CD4-positive, alpha-beta T cell treated with Interferon gamma for 1 hour (primary cell): ENCODE data around the gene FCGR1A.
A peak's percentile ranks its signal among the peaks of the same experiment; 100 is the strongest.
"Not testable (repeated sequence)": the region's sequence is repeated elsewhere in the genome, so short reads cannot be mapped to it uniquely, and the experiment has no call there.

Experiments
- DNase-seq: peaks from one replicate; pipeline ENCODE4 v3.0.0-alpha.2; 2020

Gene FCGR1A

DNA sequence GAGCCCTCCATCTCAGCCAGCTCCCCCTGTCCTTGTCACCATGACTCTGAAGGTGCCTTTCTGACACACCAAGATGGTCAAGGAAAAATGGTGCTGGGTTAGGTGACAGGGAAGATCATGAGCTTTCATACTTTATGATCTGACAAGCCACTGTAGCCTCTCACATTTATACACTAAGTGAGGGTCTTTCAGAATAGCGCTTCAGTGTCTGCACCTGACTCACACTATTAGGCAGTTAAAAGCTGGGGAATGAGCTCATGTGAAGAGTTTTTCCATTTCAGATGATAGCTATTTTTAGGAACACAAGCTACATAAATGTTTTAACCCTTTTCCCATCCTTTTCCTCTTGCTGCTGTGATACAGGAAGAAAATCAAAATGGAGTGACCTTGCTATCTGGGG is 4.2 kb upstream of the FCGR1A start:
- DNase-seq: not testable (repeated sequence)

- not testable (repeated sequence) for DNase-seq
These were observed 995 bp upstream of the FCGR1A start for GRCh38 chr1:149781413-149781984.

DNA sequence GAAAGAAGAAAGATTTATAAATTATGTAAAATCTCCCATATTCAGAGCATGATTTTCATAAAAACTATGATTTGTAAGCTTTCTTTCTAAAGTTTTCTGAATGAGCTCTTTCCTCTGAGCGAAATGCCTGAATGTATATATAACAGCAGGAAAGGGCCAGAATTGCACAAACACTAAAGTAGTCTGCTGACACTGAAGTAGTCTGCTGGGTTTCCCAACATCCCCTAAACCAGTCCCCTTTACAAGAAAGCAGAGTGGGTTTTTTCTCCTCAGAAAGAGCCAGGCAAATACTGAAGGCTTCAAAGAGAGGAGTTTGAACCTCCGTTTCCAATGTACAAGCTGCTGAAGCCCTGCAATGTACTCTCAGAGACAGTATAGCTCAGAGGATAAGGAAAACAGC is 795 bp downstream of the FCGR1A start:
- not testable (repeated sequence) for DNase-seq

DNA sequence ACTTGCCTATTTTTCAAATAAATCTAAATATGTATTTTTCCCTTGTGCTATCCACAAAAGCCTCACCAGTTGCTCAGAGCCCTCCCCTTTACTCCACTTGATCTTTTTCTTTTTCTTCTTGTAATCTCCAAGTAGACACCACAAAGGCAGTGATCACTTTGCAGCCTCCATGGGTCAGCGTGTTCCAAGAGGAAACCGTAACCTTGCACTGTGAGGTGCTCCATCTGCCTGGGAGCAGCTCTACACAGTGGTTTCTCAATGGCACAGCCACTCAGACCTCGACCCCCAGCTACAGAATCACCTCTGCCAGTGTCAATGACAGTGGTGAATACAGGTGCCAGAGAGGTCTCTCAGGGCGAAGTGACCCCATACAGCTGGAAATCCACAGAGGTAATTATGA is 1.4 kb downstream of the FCGR1A start:
- DNase-seq: not testable (repeated sequence)

DNA sequence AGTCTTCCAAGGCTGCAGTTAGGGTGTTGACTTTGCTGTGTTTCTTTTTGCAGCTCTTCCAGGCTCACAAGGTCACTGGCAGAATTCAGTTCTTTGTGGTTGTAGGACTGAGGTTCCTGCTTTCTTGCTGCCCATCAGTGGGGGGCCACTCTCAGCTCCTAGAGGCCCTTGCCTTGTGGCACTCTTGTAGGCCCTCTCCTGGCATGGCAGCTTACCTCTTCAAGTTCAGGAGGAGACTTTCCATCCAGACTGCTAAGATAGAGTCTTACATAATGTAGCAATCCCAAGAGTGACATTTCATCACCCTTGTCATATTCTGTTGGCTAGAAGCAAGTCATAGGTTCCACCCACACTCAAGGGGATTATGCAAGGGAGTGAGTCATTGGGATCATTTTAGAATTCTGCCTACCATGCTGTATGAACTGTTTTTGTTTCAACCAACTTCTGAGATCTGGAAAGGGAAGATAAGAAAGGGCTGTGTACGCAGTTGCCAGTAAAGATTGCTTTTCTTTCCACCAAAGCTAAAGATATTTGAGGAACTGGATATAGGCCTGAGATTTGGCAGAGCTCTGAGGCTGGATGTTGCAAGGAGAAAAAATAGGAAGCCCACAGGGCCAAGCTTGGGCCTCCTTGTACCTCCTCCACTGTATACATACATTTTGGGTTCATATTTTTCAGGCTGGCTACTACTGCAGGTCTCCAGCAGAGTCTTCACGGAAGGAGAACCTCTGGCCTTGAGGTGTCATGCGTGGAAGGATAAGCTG is 5.4 kb downstream of the FCGR1A start:
- peak; percentile 33 for DNase-seq

GRCh38 chr1:149792502-149792901 is 10.0 kb downstream of the FCGR1A start:
- DNase-seq: peak; percentile 62

DNA sequence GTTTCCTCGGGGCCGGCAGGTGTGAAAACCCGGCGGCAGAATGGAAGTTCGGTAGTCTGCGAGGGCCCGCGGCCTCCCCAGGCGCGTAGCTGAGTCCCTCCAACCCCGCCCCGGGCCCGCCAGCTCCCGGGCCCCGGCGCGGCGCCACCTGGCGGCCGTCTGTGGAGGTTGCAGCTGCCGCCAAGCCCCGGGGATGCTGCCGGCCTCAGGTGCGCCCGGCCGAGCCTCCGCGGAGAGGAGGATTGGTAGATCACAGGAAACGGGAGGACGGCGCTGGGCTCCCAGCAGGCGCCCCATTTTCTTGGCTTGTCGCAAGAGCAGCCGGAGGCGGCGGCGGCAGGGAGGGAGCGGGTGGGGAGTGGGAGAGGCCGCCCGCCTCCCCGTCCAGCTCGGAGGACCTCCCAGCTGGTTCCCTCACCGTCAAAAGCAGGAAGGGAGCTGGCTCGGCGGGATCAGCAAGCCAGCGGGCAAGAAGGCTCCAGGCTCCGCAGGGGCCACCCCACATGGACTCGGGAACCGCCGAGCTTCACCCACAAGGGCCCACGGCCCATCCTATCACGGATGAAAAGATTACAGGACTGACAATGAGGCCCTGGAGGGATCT is 10.5 kb downstream of the FCGR1A start:
- peak; percentile 79 for DNase-seq

DNA sequence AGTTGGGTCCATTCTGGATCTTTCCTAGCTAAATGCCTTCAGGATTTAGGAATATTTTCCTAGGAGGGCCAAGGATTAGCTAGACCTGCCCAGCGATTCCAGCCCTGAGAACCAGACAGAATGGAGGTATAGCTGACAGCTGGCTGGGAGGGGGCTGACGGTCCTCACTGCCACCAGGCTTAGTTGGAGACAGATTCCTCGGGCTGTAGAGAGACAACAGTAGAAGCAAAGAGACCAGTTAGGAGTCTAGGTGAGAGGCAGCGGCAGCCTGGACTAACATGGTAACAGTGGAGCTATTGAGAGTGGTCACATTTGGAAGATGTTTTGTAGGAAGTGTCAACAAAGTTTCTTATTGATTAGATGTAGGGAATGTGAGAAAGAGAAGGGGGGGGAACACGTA is 11.4 kb downstream of the FCGR1A start:
- DNase-seq: not testable (repeated sequence)

GRCh38 chr1:149801628-149802027 is 19.1 kb downstream of the FCGR1A start:
- not testable (repeated sequence) for DNase-seq

GRCh38 chr1:149804417-149805080 is 22.1 kb downstream of the FCGR1A start:
- not testable (repeated sequence) for DNase-seq

GRCh38 chr1:149810697-149811405 is 28.4 kb downstream of the FCGR1A start:
- peak; percentile 11 for DNase-seq

- DNase-seq: not testable (repeated sequence)
These were observed 29.0 kb downstream of the FCGR1A start for GRCh38 chr1:149811514-149811889.

GRCh38 chr1:149811890-149812829 is 29.7 kb downstream of the FCGR1A start:
- DNase-seq: peak; percentile 91

DNA sequence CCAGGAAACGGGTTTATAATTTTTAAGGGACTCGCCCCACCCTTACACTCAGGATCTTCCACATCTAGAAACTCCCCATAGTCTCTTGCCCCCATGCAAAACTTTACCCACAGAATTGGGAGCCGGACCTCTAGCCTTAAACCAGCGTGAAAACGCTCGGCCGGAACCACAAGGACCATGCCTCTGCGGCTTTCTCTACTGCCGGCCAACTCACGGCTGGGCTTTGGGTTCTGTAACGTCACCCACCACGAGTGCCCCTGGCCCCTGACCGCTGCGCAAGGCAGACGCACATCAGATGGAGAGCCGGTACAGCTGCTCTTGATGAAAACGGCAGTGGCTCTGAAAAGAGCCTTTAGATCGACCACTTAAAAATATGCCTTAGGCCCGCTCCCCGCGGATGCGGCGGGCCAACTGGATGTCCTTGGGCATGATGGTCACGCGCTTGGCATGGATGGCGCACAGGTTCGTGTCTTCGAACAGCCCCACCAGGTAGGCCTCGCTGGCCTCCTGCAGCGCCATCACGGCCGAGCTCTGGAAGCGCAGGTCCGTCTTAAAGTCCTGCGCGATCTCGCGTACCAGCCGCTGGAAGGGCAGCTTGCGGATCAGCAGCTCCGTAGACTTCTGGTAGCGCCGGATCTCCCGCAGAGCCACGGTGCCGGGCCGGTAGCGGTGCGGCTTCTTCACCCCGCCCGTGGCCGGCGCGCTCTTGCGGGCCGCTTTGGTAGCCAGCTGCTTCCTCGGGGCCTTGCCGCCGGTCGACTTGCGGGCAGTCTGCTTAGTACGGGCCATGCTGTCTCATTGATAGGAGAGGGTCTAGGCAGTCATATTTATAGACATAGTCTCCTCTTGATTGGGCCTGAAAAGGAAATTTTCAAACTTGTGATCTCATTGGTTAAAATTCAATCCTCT is 30.7 kb downstream of the FCGR1A start:
- DNase-seq: peak; percentile 79

DNA sequence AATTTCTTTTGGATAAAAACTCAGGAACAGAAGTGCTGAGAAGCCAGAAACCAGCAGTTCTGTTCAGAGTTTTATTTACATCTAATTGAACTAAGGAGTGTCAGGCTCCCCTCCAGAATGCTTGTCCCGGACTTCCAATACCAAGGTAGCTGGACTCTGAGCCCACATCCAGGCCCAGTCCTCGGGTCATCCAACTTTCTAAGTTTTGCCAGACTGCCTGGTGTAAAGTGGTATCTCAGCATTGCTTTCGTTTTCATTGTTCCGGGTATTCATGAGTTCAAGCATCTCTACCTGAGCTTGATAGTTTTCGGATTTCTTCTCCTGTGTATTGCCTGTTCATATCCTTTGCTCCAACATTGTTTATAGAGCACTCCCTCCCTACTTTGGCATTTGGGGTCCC is 37.9 kb downstream of the FCGR1A start:
- not testable (repeated sequence) for DNase-seq

- not testable (repeated sequence) for DNase-seq
These were observed 44.1 kb downstream of the FCGR1A start for GRCh38 chr1:149826555-149826954.

DNA sequence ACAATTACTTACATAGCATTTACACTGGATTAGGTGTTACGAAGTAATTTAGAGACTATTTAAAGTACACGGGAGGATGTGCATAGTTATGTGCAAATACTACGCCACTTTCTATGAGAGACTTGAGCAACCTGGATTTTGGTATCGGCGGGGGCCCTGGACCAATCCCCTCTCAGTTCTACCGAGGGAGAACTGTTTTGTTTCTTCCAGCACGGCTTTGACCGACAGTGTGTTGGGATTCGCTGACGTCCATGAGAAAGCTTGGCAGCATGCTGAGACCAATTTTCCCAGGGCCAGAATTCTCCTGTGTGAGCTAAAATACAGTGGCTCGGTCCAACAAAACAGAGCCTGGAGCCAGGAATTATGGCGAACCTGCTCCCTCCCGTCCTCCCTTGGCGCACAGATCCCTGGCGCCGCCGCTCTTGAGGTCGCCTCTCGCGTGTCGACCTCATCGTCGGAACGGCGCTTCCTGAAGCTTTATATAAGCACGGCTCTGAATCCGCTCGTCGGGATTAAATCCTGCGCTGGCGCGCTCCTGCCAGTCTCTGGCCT is 49.3 kb downstream of the FCGR1A start:
- DNase-seq: not testable (repeated sequence)

DNA sequence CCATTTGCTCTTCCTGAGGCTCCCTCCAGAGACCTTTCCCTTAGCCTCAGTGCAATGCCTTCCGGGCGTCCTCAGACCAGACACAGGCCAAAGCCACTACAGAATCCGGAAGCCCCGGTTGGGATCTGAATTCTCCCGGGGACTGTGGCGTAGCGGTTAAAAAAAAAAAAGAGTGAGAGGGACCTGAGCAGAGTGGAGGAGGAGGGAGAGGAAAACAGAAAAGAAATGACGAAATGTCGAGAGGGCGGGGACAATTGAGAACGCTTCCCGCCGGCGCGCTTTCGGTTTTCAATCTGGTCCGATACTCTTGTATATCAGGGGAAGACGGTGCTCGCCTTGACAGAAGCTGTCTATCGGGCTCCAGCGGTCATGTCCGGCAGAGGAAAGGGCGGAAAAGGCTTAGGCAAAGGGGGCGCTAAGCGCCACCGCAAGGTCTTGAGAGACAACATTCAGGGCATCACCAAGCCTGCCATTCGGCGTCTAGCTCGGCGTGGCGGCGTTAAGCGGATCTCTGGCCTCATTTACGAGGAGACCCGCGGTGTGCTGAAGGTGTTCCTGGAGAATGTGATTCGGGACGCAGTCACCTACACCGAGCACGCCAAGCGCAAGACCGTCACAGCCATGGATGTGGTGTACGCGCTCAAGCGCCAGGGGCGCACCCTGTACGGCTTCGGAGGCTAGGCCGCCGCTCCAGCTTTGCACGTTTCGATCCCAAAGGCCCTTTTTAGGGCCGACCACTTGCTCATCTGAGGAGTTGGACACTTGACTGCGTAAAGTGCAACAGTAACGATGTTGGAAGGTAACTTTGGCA is 50.0 kb downstream of the FCGR1A start:
- DNase-seq: not testable (repeated sequence)

GRCh38 chr1:149833144-149833543 is 50.6 kb downstream of the FCGR1A start:
- not testable (repeated sequence) for DNase-seq
